ENCODE data around the gene MYO1D.

GRCh38 chr17:32849879-32850278 is 27.0 kb downstream of the MYO1D start:
- TF ChIP-seq CTCF (IDR thresholded peaks at IDR 0.05) (no peak), POLR2A (IDR thresholded peaks at IDR 0.05) (no peak)
